K562 (cell line): Measurements from ENCODE around the gene REC8. TPM values are rescaled to one million over a fixed set of nuclear protein-coding genes. Genes with fewer than 3 reads are reported as not detected.

ENCODE experiments used
- ELF1 ChIP-seq: fragments of 200-800 bp; sonication (Bioruptor generic); IDR thresholded peaks from 2 replicates; pipeline ENCODE4 v1.6.1; 2016; ENCODE audit warnings: missing genetic modification characterization, missing compliant biosample characterization
- ELF4 ChIP-seq: fragments of 450-650 bp; formaldehyde crosslinking; IDR thresholded peaks from 2 replicates; pipeline ENCODE4 v1.4.0; 2022; ENCODE audit warnings: missing genetic modification characterization
- FIP1L1 ChIP-seq: fragments of 200-400 bp; formaldehyde crosslinking; IDR thresholded peaks from 2 replicates; pipeline ENCODE4 v1.6.1; 2018; ENCODE audit warnings: mild to moderate bottlenecking, low read depth, low read length; ENCODE audit not compliant: poor library complexity, severe bottlenecking
- FOXM1 ChIP-seq, 2 experiments: fragments of 450-650 bp in 1 of 2; sonication (generic) in 1 of 2; formaldehyde crosslinking in 1 of 2; IDR thresholded peaks; 2 replicates each; pipeline versions ENCODE4 v1.6.1 to v1.9.0; 2017 to 2022; ENCODE audit warnings: low read depth in 2 of 2, mild to moderate bottlenecking in 2 of 2, missing genetic modification reagents in 1 of 2, moderate library complexity in 1 of 2
- KHSRP ChIP-seq: fragments of 450-650 bp; IDR thresholded peaks from 2 replicates; pipeline ENCODE4 v1.6.1; 2017
- OTX1 ChIP-seq: fragments of 450-650 bp; formaldehyde crosslinking; IDR thresholded peaks from 2 replicates; pipeline ENCODE4 v1.4.0; 2022; ENCODE audit warnings: mild to moderate bottlenecking
- SIN3B ChIP-seq: fragments of 450-650 bp; IDR thresholded peaks from 2 replicates; pipeline ENCODE4 v1.6.1; 2017; ENCODE audit warnings: low read depth, mild to moderate bottlenecking, moderate library complexity
- SIRT6 ChIP-seq: IDR thresholded peaks from one replicate; pipeline ENCODE4 v1.6.1; 2012; ENCODE audit warnings: low read depth, mild to moderate bottlenecking, control low read depth, inconsistent platforms, low read length, moderate library complexity
- SLC30A9 ChIP-seq: fragments of 250-450 bp; sonication (Bioruptor Pico); IDR thresholded peaks from 2 replicates; pipeline ENCODE4 v1.8.0; 2022; ENCODE audit warnings: mild to moderate bottlenecking, moderate library complexity
- STAT5B ChIP-seq: fragments of 250-450 bp; sonication (Bioruptor Pico); IDR thresholded peaks from 2 replicates; pipeline ENCODE4 v1.8.0; 2021; ENCODE audit warnings: mild to moderate bottlenecking, inconsistent platforms
- TFAM ChIP-seq: fragments of 250-450 bp; sonication (Bioruptor Pico); conservative IDR thresholded peaks from 2 replicates; pipeline ENCODE4 v1.5.0; 2021; ENCODE audit warnings: mild to moderate bottlenecking, moderate library complexity
- TGIF2 ChIP-seq: sonication (generic); formaldehyde crosslinking; IDR thresholded peaks from 2 replicates; pipeline ENCODE4 v1.8.1; 2022; ENCODE audit warnings: mild to moderate bottlenecking, missing genetic modification reagents, moderate library complexity
- TRIM24 ChIP-seq, 2 experiments: fragments of 450-650 bp; IDR thresholded peaks; 2 replicates each; pipeline ENCODE4 v1.6.1; 2016
- ZZZ3 ChIP-seq: fragments of 450-650 bp; IDR thresholded peaks from 2 replicates; pipeline ENCODE4 v1.6.1; 2016; ENCODE audit warnings: antibody characterized with exemption, mild to moderate bottlenecking, moderate library complexity
- polyA plus RNA-seq, 8 experiments: library from polyadenylated mRNA; depleted of rRNA in 4 of 8; stranded (reverse) in 5 of 8; unstranded in 3 of 8; fragments of >200 nt; fragmentation: Nextera tagmentation in 2 of 8; fragmentation: Illumina TruSeq in 1 of 8; extraction: Ambion mirVana in 2 of 8; extraction: Trizol in 1 of 8; gene quantifications; 2 replicates each; pipeline versions ENCODE4 v1.2.1 to v1.2.3, GENCODE V29; 2011 to 2014; ENCODE audit warnings: inconsistent platforms in 1 of 8, missing spikeins in 1 of 8
- total RNA-seq, 7 experiments: library from RNA; depleted of rRNA in 6 of 7; stranded (reverse); fragments of >200 nt in 6 of 7; fragmentation: Illumina TruSeq in 2 of 7; extraction: Trizol in 2 of 7; gene quantifications; 2 replicates each; pipeline versions ENCODE4 v1.2.1 to v1.2.3, GENCODE V29; 2011 to 2021; ENCODE audit warnings: low replicate concordance in 1 of 7
- TF ChIP-seq, protein P1 (sequence below), 2 experiments: fragments of 450-650 bp; formaldehyde crosslinking in 1 of 2; IDR thresholded peaks; 2 replicates each; pipeline versions ENCODE4 v1.4.0 to v1.6.1; 2014 to 2020; ENCODE audit warnings: mild to moderate bottlenecking in 2 of 2, borderline replicate concordance in 1 of 2, low read depth in 1 of 2
- TF ChIP-seq, protein P2 (sequence below): fragments of 450-650 bp; IDR thresholded peaks from 2 replicates; pipeline ENCODE4 v1.7.0; 2016; ENCODE audit warnings: borderline replicate concordance
- TF ChIP-seq, protein P3 (sequence below): sonication (generic); formaldehyde crosslinking; IDR thresholded peaks from 2 replicates; pipeline ENCODE4 v1.8.0; 2022; ENCODE audit warnings: mild to moderate bottlenecking, missing genetic modification reagents

REC8 gene
- total and polyA plus RNA-seq, 9 of the 15 experiments (the other 6 are each of a cell fraction or from before 2014, with no cell fraction given): 0.11 to 2.5 (median 0.85) TPM

GRCh38 chr14:24212924-24213865 lies 41.3 kb downstream of the REC8 start, which contains the start of gene CHMP4A (continued):
- TF ChIP-seq, protein P1, sequence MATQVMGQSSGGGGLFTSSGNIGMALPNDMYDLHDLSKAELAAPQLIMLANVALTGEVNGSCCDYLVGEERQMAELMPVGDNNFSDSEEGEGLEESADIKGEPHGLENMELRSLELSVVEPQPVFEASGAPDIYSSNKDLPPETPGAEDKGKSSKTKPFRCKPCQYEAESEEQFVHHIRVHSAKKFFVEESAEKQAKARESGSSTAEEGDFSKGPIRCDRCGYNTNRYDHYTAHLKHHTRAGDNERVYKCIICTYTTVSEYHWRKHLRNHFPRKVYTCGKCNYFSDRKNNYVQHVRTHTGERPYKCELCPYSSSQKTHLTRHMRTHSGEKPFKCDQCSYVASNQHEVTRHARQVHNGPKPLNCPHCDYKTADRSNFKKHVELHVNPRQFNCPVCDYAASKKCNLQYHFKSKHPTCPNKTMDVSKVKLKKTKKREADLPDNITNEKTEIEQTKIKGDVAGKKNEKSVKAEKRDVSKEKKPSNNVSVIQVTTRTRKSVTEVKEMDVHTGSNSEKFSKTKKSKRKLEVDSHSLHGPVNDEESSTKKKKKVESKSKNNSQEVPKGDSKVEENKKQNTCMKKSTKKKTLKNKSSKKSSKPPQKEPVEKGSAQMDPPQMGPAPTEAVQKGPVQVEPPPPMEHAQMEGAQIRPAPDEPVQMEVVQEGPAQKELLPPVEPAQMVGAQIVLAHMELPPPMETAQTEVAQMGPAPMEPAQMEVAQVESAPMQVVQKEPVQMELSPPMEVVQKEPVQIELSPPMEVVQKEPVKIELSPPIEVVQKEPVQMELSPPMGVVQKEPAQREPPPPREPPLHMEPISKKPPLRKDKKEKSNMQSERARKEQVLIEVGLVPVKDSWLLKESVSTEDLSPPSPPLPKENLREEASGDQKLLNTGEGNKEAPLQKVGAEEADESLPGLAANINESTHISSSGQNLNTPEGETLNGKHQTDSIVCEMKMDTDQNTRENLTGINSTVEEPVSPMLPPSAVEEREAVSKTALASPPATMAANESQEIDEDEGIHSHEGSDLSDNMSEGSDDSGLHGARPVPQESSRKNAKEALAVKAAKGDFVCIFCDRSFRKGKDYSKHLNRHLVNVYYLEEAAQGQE (IDR thresholded peaks at IDR 0.05; ENCODE audit: borderline replicate concordance): peak; percentile 79
- TF ChIP-seq, protein P1 (CRISPR knock-in tag; IDR thresholded peaks at IDR 0.05; ENCODE audit: low read depth): peak; percentile 54; the same call in 1 of the 2 replicates
- TF ChIP-seq STAT5B (CRISPR knock-in tag): no peak
- TF ChIP-seq TGIF2 (CRISPR knock-in tag): no peak
- no peak for TF ChIP-seq FOXM1 (IDR thresholded peaks at IDR 0.05; ENCODE audit: low read depth)
- no peak for TF ChIP-seq FOXM1 (CRISPR knock-in tag; IDR thresholded peaks at IDR 0.05; ENCODE audit: low read depth)
- peak; percentile 42; the same call in 1 of the 2 replicates for TF ChIP-seq OTX1 (CRISPR knock-in tag)
- peak; percentile 93 for TF ChIP-seq ELF1 (tag)
- TF ChIP-seq, protein P2, sequence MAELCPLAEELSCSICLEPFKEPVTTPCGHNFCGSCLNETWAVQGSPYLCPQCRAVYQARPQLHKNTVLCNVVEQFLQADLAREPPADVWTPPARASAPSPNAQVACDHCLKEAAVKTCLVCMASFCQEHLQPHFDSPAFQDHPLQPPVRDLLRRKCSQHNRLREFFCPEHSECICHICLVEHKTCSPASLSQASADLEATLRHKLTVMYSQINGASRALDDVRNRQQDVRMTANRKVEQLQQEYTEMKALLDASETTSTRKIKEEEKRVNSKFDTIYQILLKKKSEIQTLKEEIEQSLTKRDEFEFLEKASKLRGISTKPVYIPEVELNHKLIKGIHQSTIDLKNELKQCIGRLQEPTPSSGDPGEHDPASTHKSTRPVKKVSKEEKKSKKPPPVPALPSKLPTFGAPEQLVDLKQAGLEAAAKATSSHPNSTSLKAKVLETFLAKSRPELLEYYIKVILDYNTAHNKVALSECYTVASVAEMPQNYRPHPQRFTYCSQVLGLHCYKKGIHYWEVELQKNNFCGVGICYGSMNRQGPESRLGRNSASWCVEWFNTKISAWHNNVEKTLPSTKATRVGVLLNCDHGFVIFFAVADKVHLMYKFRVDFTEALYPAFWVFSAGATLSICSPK: no peak
- TF ChIP-seq TRIM24 (IDR thresholded peaks at IDR 0.05): no peak
- TF ChIP-seq, protein P3, sequence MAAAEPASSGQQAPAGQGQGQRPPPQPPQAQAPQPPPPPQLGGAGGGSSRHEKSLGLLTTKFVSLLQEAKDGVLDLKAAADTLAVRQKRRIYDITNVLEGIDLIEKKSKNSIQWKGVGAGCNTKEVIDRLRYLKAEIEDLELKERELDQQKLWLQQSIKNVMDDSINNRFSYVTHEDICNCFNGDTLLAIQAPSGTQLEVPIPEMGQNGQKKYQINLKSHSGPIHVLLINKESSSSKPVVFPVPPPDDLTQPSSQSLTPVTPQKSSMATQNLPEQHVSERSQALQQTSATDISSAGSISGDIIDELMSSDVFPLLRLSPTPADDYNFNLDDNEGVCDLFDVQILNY: no peak
- TF ChIP-seq SIN3B: peak; percentile 88
- TF ChIP-seq ELF4 (CRISPR knock-in tag): peak; percentile 85
- TF ChIP-seq FIP1L1: peak; percentile 63
- TF ChIP-seq TFAM: no peak
- no peak for TF ChIP-seq SIRT6
- no peak for TF ChIP-seq SLC30A9 (CRISPR knock-in tag)
- TF ChIP-seq ZZZ3: no peak
- peak; percentile 77 for TF ChIP-seq KHSRP
